Panc1 (cell line): ENCODE results near the gene FBXW11. TPM values are rescaled to one million over a fixed set of nuclear protein-coding genes. Genes with fewer than 3 reads are reported as not detected.

ENCODE experiments used
- ATAC-seq: fragments of 200-7000 bp; cut with Tn5 transposase; 2 replicates; pipeline ENCODE4 v1.9.1; 2020; ENCODE audit warnings: mild to moderate bottlenecking, moderate library complexity
- BruUV-seq: library from RNA; stranded (reverse); fragments of 400-500 nt; replicated peaks from 2 replicates; lab custom pipeline; 2021; lab: Mats Ljungman, UMichigan
- CTCF ChIA-PET: fragments of 300-600 bp; sonication (Branson Sonifier 250); formaldehyde crosslinking; loops from one replicate; lab custom pipeline; 2022; ENCODE audit warnings: antibody characterized with exemption; lab: Charles Lee
- POLR2A ChIA-PET: fragments of 300-600 bp; sonication (Branson Sonifier 250); formaldehyde crosslinking; loops from one replicate; lab custom pipeline; 2022; ENCODE audit warnings: antibody characterized with exemption; lab: Charles Lee
- DNase-seq: peaks from one replicate; pipeline ENCODE4 v3.0.0-alpha.2; 2010; ENCODE audit warnings: low read depth, low spot score
- H3K27ac ChIP-seq: 2 replicates; pipeline ENCODE4 v1.5.1; 2011; ENCODE audit warnings: mild to moderate bottlenecking, low read length, inconsistent platforms
- H3K27me3 ChIP-seq: fragments of 200-500 bp; sonication (Bioruptor generic); 2 replicates; pipeline ENCODE4 v1.6.0; 2014; ENCODE audit warnings: low read length, inconsistent platforms; ENCODE audit not compliant: control insufficient read depth, insufficient read depth
- H3K36me3 ChIP-seq: fragments of 200-500 bp; sonication (Bioruptor generic); 2 replicates; pipeline ENCODE4 v1.5.1; 2014; ENCODE audit warnings: inconsistent platforms, mild to moderate bottlenecking, low read length, moderate library complexity; ENCODE audit not compliant: control insufficient read depth, insufficient read depth
- H3K4me1 ChIP-seq: 2 replicates; pipeline ENCODE4 v1.5.1; 2011; ENCODE audit warnings: inconsistent platforms, mild to moderate bottlenecking, low read length, moderate library complexity; ENCODE audit not compliant: control insufficient read depth, insufficient read depth
- H3K4me3 ChIP-seq, 2 experiments: 2 replicates each; pipeline ENCODE4 v1.5.1; 2011 to 2012; ENCODE audit warnings: low read depth in 2 of 2, low read length in 2 of 2, mild to moderate bottlenecking in 2 of 2, inconsistent platforms in 1 of 2, moderate library complexity in 1 of 2
- H3K9me3 ChIP-seq: fragments of 200-500 bp; sonication (Bioruptor generic); 2 replicates; pipeline ENCODE4 v1.5.1; 2014; ENCODE audit warnings: low read depth, mild to moderate bottlenecking, inconsistent platforms, low read length, moderate library complexity; ENCODE audit not compliant: control insufficient read depth, insufficient read depth
- CTCF ChIP-seq: fragments of 450-650 bp; IDR thresholded peaks from 2 replicates; pipeline ENCODE4 v1.5.1; 2017; ENCODE audit warnings: mild to moderate bottlenecking
- POLR2AphosphoS5 ChIP-seq: IDR thresholded peaks from 2 replicates; pipeline ENCODE4 v1.6.1; 2012; ENCODE audit warnings: mild to moderate bottlenecking, low read depth, low read length, moderate library complexity
- REST ChIP-seq, 2 experiments: IDR thresholded peaks; 2 replicates each; pipeline ENCODE4 v1.6.1; 2011 to 2012; ENCODE audit warnings: low read depth in 2 of 2, control low read depth in 1 of 2, low read length in 1 of 2, mild to moderate bottlenecking in 1 of 2, moderate library complexity in 1 of 2; ENCODE audit not compliant: insufficient read depth in 1 of 2
- SIN3A ChIP-seq: IDR thresholded peaks from 2 replicates; pipeline ENCODE4 v1.6.1; 2012; ENCODE audit warnings: low read depth, mild to moderate bottlenecking, low read length, moderate library complexity, borderline replicate concordance; ENCODE audit not compliant: insufficient read depth
- TCF7L2 ChIP-seq: IDR thresholded peaks from 2 replicates; pipeline ENCODE4 v1.6.1; 2011; ENCODE audit warnings: mild to moderate bottlenecking, low read depth, low read length, inconsistent platforms
- in situ Hi-C: cut with HindIII; loops from 2 replicates; pipeline ENCODE4 v1.10.0; 2016; ENCODE audit warnings: low sequenced_read_pairs, low pct_unique_long_range_greater_than_20kb
- intact Hi-C: fragments of 100-400 bp; cut with micrococcal nuclease; formaldehyde crosslinking; loops from one replicate; pipeline ENCODE4 v1.10.0; 2022; ENCODE audit not compliant: unreplicated experiment
- total RNA-seq: library from RNA; stranded (reverse); gene quantifications from one replicate; pipeline ENCODE4 v1.2.1, GENCODE V29; 2021; ENCODE audit not compliant: unreplicated experiment

FBXW11 gene
- total RNA-seq, 1 experiment from 2014 or later = 111 TPM

- Histone ChIP-seq H3K27ac (no peak overlapping the region), H3K36me3 (no peaks in the 10 kb centered on the region), H3K4me1 (no peaks in the 10 kb centered on the region), H3K27me3 (no peaks in the 10 kb centered on the region), H3K4me3 (no peak overlapping the region), H3K9me3 (no peaks in the 10 kb centered on the region)
- intact Hi-C loops = no loop called here
- ChIA-PET POLR2A (no interaction called here), CTCF (no interaction called here)
- in situ Hi-C loops = no loop called here
- DNase-seq = no peak
- no TSS peak for BruUV-seq
- no peak for TF ChIP-seq CTCF
- no peak for TF ChIP-seq REST (IDR thresholded peaks at IDR 0.05; ENCODE audit: insufficient read depth in 1 of 2, low read depth in 2 of 2, low read length in 1 of 2)
- no peak for TF ChIP-seq POLR2AphosphoS5
- TF ChIP-seq TCF7L2 = no peak
- TF ChIP-seq SIN3A = no peak
- no peak for ATAC-seq
Measured at GRCh38 chr5:171848486-171848885, 158.0 kb downstream of the FBXW11 start.

- TF ChIP-seq SIN3A = no peak
- no peak for TF ChIP-seq CTCF
- no peak for TF ChIP-seq POLR2AphosphoS5
- no peak for TF ChIP-seq REST (IDR thresholded peaks at IDR 0.05; ENCODE audit: insufficient read depth in 1 of 2, low read depth in 2 of 2, low read length in 1 of 2)
- no peak for TF ChIP-seq TCF7L2
Measured at GRCh38 chr5:171848006-171848405, 158.4 kb downstream of the FBXW11 start.

More at GRCh38 chr5:171848006-171848405, 158.4 kb downstream of the FBXW11 start:
- no TSS peak for BruUV-seq
- H3K4me1 ChIP-seq = no peaks in the 10 kb centered on the region
- in situ Hi-C loops = no loop called here
- no peaks in the 10 kb centered on the region for H3K36me3 ChIP-seq
- DNase-seq (no peak), ATAC-seq (no peak)
- H3K27me3 ChIP-seq = no peaks in the 10 kb centered on the region
- H3K27ac ChIP-seq = no peak overlapping the region
- CTCF ChIA-PET = no interaction called here
- POLR2A ChIA-PET = no interaction called here
- H3K9me3 ChIP-seq = no peaks in the 10 kb centered on the region
- H3K4me3 ChIP-seq = no peak overlapping the region
- intact Hi-C loops = no loop called here
